Measurements from ENCODE around the gene C9orf72.
A peak's percentile ranks its signal among the peaks of the same experiment; 100 is the strongest.

The C9orf72 gene

DNA sequence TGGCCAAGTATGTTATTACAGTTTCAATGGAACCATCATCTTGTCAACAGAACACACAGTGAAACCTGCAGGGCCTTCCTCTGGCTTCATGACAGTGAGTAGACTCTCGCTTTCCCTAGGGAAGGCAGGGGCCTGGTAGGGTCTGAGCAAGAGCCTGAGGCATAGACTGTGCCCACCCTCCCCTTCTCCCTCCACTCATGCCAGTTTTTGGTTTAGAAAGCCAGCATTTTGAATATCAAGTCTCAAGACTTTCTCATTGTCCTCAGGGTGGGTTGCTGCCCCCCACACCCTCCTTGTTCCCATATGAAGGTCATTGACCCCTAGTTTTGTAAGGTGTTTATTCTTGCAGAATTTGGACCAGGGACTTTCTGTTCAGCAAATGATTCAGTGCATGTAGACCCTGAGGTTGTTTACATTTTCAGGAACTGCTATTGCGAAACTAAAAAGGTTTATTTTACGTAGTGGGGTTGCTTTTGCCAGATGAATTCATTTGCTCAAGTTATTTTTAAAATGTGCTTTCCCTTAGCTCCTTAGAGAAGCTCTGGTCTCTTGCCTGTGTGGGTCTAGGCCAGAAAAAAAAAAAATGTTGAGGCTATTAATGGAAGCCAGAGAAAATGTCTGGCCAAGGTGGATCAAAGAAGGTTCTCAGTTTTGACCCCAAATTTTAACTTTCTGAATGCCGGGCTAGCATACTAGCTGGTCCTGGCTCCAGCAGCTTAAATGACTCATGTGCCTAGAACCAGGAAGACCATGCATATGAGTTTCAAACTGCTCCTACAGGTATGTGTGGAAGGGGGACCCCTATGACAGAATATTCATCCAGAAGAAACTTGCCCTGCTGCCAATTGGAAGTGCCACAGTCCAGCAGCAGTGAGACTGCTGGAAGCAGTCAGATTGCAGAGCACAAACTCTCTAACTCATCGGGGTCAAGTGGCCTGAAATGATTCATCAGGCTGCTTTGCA lies 33.5 kb downstream of the C9orf72 start:
- DNase-seq: no peak
- ATAC-seq: no peak

DNA sequence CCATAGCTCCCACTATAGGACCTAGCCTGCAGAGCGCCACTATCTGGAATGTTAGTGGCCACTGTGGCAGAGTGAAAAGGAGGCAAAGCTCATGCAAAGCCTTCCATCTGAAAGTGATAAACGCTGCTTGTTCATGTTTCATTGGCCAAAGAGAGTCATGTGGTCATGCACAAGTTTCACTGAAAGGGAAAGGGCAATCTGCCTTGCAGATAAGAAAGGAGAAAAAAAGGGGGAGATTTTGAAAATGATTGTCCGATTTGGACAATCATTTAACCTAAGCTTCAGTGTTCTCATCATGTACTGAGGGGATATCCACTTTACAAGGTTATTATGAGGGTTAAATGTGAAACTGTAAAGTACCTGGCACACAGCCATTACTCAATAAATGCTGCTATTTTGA lies 34.6 kb downstream of the C9orf72 start:
- ATAC-seq: no peak

DNA sequence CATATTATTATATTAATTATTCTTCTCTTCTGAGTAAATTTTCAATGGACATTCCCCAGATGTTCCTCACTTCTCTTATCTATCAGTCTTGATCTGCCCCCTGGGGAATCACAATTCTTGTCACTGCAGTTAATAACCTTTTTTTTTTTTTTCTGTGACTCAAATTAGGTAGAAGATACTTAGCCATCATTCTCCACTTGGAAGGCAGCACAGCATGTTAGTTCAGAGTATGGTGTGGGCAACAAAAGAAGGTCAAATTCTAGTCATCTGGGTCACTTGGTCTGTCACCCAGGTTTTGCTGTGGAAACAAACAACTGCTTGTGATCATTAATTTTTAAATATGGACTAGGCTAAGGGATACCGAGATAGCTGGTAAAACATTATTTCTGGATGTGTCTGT lies 35.5 kb downstream of the C9orf72 start:
- no peak for DNase-seq
- ATAC-seq: no peak

More for the DNA sequence above, 34.6 kb downstream of the C9orf72 start:
- no peak for DNase-seq

DNA sequence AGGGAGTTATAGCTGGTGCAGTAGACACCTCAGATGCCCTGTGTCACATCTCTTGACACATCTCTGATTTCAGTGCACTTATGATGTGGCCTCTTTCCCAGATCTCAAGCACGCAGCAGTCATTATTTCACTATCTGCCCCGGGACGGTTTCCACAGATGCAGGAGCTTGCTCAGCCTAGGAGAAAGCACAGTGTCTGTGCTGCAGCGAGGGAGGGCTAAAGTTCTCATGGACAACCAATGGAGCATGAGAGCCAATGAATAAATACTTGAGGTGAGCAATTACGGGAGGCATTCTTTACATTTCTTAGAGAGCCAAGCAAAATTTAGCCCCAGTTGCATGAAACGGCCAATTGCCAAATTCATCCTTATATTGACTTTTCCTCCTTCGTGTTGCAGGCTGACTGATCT lies 36.2 kb downstream of the C9orf72 start:
- no peak for DNase-seq
- ATAC-seq: no peak

DNA sequence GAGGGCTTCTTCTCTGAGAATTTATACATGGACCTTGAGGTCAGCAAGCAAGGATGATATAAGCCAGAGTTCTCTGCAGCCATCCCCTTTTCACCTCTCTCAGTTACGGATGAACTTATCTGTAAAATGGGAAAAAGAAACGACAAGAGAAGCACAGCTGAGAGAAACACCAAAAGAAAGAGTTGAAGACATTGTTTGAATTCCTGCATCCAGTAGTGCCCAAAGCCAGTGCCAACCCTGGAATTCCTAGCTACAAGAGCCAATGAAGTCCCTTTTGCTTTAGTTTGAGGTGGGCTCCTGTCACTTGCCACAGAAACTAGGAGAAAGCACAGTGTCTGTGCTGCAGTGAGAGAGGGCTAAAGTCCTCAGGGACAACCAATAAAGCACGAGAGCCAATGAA lies 37.1 kb downstream of the C9orf72 start:
- ATAC-seq: no peak
- DNase-seq: no peak

DNA sequence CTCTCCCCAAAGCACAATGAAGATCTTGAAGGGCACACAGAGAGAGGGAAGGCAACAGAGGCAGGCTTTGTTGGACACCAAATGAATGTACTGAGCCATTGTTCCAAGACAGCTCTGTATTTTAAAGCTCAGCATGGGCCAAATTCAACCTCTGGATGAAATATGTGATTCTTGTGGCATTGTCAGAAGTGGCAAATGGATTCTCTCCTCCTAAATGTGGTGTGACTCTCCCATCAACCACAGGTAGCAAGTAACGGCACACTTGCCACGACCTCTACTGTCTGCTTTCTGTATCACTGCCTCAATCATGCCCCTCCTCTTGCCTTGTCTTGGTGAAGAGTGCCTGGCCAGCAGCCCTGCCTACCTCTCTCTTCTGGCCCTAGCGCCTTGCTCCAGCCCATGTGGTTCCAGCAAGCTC lies 37.6 kb downstream of the C9orf72 start:
- ATAC-seq (no peak), DNase-seq (no peak)

DNA sequence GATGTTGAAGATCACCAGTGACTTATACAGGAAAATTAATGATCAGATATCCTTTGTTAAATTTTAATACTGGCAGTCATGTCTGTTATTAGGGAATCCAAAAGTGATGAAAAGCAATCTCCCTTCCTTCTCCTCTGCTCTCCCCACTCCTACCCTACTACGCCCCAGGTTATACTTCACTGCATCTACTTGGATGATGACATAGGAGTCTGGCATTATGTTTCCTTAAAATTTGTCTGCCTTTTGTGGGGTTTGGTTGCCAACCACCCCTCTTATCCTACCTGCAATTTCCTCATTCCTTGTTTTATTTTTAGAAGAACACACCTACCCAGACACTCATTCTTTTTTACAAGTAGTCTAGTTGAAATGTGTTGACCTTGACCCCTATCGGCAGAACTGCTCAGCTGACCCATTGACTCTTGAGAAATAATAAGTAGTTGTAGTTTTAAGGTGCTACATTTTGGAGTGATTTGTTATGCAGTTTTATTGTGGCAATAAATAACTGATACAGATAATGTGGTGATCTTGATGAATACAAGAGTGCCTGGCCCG lies 38.5 kb downstream of the C9orf72 start:
- ATAC-seq: no peak
- DNase-seq: no peak

DNA sequence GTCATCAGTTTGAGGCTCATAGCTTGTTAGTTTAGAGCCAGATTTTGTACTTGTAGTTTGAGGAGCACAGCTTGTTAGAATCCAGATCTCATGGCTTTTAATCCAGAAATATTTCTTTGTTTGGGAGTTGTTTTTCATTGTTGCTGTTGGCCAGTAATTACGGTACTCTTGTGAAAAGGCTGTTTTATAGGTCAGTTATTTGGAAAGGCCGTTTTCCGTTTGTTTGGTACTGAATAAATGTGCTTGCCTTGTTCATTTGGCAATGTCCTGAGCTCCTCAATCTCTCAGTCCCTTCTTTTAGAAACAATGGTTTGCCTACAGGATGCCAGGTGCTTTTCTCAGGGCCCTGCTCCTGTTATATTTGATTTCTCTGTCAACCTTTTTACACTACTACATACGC lies 39.1 kb downstream of the C9orf72 start:
- DNase-seq (no peak), ATAC-seq (no peak)

DNA sequence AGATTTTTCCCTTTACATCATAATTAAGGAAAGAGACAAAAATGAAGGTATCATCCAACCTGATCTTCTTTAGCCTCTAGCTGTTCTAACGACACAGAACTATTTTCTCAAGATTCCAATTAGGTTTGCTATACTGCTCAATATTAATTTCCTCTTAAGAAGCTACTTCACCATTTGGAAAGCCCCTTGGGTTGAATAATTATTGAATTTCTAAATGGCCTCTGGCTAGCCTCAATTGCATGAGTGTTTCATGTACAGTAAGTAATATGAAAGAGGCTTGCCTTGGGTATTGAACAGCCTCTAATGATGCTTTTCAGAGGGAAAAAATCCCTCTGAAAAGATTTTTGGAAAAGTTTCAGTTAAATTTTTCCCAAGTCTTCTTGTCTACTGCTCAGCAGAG lies 40.0 kb downstream of the C9orf72 start:
- no peak for DNase-seq
- no peak for ATAC-seq

DNA sequence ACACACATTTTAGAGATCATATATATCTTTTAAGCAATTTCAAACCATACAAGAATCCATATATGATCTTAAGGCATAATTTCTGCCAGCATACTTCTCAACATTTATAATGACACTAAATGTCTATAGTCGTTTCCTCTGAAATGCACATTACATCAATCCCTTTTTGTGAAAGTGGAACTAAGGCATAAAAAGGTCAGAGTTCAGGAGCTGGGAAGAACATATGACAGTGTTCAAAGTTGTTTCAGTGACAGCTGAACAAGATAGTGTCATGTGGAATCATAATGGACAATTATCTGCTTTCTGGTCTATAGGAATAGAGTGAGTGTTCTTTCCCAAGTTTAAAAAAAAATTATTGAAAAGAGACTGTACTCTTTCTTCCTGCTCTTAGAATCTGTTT lies 41.2 kb downstream of the C9orf72 start:
- DNase-seq: no peak
- ATAC-seq: no peak

DNA sequence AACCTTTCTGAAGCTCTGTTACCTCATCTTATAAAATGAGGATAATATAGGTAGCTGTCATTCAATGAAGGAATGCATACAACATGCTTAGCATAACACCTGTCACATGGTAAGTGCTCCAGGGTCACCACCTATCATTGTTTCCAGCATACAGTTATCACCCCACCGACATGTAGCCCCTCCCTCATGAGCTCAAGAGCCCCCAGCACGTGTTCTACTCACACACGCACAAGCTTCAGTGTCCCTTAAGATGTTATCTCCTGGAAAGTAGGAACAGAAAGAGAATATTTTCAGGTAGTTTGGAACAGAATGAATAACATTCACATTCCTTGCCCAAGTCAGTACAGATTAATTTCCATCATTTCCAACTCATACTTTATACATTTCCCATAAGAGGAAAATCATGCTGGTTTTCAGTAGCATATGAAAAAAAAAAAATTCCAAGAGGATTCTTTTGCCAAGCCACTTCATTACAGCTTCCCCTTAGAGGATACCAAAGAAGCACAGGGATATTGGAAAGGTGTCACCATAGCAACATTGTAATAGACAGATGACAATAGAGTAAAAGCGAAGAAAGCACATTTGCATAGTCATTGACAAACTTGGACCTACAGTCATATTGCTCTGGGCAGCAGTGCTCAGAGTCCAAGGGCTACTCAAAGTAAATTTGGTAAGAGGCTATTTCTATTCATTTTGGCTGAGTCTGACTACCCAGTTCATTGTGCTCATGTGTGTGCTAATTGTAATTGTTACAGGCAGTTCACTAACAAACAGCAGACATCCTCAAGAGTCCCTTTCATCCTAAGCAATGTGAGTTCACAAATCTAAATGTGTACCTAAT lies 42.1 kb downstream of the C9orf72 start:
- ATAC-seq (no peak), DNase-seq (no peak)

DNA sequence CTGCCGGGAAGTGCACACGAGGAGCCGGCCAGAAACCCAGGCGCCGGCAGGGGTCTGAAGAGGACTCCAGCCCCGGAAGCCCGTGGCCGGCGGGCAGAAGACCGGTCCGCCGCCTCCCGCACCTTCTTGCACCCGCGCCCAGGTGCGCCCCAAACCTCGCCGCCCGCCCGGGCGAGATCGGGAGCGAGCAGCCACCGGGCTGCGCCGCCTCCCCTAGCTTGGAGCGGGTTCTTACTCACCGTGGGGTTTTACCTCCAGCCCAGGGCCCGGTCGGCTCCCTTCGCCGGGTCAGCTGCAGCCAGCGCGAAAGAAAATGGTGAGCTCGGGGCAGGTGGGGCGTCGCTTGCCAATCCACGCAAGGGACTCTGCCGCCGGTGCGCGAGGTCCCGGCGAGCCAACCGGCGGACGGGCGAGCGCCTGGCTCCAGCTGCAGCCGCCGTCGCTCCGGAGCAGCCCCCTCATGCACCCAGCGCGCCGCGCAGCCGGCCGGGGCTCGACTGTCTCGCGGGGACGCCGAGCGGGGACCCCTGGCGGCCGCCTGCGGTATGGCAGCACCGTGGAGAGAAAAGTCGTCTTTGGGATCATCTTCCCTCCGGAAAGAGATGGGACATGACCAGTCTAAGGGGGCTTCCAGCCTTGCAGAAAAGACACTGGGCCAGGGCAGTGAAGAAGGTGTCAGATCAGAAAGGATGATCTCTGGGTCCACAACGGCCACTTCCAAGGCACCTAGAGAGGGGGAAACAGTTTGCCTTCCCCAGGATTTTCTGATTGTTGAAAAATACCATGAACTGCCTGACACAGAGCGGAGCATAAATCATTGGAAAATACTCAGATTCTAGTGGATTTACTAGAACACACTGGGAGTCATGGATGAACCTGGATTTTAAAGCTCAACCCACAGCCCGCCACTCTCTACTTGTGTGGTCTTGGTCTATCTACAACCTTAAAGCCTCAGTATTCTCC lies 43.7 kb downstream of the C9orf72 start, which contains the start of gene MOB3B:
Gene MOB3B, minus strand, starts transcription at position 499 of the 963 bp plus-strand sequence. CDS start 74,264 bp downstream, outside the sequence.
- DNase-seq (peak; percentile 89), ATAC-seq (peak; percentile 85)

DNA sequence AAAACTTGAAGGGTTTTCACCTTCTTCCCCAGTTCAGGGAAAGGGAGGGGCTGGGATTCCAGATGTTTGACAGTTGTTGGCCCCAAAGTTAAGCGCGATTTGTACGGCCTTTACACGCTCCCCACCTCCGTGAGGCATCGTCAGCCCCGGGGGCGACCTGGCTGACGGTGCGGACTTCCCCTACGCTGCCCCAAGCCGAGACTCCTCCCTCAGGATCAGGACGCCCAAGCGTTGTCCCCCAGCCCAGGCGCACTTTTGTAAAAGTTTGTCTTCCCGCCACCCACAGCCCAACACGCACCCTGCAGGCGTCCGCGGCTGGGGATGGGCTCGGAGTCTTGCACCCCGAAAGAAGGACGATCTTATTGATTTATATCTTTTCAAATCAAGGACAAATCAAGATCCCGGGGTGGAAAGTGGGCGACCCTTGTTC lies 44.4 kb downstream of the C9orf72 start:
- peak; percentile 86 for ATAC-seq
- DNase-seq: peak; percentile 67

DNA sequence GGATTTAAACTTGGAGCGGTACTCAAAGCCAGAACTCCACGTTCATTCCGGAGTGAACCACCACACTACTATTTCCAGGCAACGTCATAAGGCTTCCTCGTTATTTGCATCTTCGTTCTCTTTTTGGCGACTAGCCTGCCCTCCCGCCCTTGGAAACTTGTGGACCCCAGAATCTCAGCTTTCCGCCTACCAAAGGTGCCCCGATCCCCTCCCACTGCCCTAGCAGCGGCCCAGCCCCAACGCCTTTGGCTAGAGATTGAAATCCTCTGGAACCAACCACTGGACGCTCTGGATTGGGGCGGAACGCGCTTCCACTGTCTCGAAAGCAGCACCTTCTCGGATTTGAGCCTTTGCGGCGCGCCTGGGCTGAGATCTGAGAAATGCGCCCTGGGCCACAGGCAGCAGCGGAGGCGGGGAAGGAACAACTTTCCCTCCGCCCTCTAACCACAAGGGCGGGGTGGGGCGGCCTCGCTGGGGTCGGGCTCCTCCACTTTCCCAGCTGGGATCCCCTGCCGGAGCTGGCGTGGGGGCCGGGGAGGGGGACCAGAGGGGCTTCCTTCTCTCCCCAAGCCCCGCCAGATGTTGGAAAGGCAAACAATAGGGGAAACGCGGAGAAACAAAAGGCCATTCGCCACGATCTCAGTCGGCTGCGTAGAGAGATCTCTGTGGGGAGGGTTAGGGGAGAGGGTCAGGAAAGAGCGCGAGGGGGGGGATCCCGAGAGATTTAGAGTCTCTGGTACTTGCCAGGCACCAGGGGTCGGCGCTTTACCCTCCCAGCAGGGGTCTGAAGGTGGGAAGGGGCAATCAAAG lies 45.0 kb downstream of the C9orf72 start:
- DNase-seq (peak; percentile 69), ATAC-seq (peak; percentile 60)

DNA sequence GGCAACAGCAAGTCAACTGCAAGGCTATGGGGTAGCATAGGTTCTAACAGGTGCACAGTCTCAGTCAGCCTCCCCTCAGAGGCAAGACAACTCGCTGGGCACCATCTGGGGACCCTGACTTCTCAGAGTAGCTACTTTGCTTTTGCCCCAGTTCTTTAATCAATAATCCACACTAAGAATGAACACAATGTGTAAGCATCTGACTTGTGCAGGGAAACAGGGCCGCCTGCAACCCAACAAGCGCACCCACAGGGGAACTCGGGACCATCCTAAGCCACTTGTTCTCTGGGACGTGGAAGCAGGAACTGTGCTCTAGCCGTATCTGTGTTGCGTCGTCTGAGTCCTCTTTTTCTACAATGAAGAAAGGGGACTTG lies 45.6 kb downstream of the C9orf72 start:
- DNase-seq (no peak), ATAC-seq (no peak)

DNA sequence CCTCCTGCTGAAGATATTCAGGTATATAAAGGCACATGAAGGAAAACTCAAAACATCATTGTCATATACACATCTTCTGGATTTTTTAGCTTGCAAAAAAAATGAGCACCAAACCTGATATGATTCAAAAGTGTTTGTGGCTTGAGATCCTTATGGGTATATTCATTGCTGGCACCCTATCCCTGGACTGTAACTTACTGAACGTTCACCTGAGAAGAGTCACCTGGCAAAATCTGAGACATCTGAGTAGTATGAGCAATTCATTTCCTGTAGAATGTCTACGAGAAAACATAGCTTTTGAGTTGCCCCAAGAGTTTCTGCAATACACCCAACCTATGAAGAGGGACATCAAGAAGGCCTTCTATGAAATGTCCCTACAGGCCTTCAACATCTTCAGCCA lies 49.0 kb downstream of the C9orf72 start, which contains the start of gene IFNK:
Gene IFNK, plus strand, starts transcription at position 55 of the 400 bp plus-strand sequence. Its CDS starts 47 bp downstream, at position 102.
- DNase-seq: no peak
- ATAC-seq: no peak

DNA sequence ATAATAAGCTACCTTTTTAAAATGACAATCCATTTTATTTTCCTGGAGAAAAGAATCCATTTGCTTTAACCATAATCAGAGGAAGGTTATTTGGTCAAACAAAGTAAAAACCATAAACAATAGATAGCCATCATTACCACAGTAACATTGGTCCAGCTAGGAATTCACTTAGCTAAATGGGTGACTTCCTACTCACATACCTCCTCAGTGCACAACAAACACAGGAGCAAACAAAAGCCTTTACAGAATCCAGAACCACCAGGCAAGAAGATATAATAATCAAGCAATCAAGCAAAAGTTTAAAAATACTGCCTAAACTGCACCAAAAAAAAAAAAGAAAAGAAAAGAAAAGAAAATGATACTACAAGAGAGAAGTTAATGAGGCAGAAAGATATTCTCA lies 50.1 kb downstream of the C9orf72 start:
- no peak for ATAC-seq

DNA sequence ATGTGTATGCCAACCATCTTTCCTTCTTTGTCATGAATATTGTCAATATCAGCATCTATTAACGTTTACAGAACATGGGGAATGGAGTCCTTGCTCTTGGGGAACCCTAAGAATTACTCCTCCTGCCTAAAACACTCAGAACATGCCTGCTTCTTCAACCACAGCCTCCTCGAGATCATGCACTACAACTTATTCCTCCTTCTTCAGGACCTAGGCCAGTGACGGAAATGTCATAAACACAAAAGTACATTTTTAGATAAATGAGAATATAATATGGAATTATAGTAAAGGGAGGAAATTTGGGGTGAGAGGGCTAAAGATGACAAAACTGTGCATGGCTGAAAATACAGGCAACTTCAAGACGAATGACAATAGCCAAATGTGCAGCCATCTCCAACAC lies 52.3 kb downstream of the C9orf72 start:
- no peak for ATAC-seq
- no peak for DNase-seq

More for the DNA sequence above, 50.1 kb downstream of the C9orf72 start:
- no peak for DNase-seq

DNA sequence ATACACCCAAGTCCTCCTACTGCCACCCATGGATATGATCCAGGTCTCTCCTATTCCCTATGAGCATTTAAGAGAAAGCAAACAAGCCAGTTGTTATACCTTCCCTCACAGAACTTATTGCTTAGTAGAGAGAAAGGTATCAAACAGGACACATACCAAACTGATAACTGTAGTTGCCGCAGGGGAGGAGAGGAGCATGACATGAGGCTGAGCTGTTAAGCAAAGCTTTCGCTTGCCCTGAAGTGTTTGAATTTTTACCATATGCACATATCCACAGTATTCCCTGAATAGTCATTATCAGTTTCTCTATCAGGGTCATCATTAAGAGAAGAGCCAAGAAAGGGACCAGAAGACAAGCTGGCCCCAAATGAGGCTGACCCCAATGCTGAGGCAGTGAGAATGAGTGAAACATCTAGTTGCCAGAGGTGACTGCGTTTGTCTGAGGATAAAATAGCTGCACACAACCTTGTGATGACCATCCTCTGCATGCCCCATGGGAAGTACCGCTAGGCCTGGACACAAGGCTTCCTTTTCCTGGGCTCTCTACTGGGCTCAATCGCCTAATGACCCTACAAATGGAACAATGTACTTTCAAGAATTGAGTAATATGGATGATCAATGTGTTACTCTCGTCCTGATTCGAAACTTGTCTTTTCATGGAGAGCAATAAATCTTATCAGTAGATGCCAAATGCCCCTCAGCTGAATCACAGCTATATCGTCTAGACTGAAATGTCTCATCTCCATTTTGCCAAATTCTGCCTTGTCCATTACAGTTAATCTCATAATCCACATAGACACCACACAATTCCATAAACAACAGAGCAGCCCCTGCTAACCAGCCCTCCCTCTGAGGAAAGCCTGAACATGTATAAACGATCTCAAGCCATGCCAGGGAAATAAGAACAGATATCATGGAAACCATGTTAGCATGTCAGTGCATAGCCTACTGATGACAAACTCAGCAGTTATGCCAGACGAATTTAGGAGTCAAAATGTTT lies 53.5 kb downstream of the C9orf72 start:
- DNase-seq: no peak

More for the DNA sequence above, 53.5 kb downstream of the C9orf72 start:
- ATAC-seq: no peak
